Hematopoietic multipotent progenitor cell treated with erythropoietin and hydrocortisone succinate and interleukin-3 and kit ligand, for 15 days (in vitro differentiated cells): ENCODE measurements around the gene EMC10.
"Not testable (repeated sequence)": the region's sequence is repeated elsewhere in the genome, so short reads cannot be mapped to it uniquely, and the experiment has no call there.

Experiments
- DNase-seq: peaks from one replicate; pipeline ENCODE4 v3.0.0-alpha.2; 2015; ENCODE audit warnings: low spot score

EMC10 gene

DNA sequence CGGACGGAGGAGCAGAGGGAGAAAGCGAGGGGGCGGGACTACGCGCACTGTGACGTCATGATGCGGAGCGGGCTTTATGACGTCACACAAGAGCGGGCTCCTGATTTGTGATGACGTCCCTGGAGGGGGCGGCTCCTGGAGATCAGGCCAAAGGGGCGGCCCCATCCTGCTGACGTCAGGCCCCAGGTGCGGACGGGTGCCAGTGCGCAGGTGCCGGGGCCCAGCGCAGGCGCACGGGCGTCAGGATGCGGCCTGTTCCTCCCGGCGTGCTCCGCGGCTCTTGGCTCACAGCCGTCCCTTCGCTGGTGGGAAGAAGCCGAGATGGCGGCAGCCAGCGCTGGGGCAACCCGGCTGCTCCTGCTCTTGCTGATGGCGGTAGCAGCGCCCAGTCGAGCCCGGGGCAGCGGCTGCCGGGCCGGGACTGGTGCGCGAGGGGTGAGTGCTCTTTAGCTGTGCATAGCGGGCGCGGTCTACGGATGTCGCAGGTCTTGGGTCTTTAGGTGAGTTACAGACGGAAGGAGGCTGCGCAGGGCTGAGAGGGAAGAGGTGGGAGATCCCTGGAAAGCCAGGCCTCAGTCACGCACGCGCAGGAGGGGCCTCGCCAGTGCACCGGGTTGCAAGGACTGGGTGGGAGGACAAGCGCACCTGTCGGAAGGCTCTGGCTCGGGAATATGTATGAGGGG is at the start of gene EMC10, which contains the start of gene GARIN5A:
Gene EMC10, plus strand, starts transcription at position 284 of the 683 bp plus-strand sequence. Its CDS starts 38 bp downstream, at position 322.
Gene GARIN5A, minus strand, starts transcription at position 625 of the 683 bp plus-strand sequence. Its CDS starts 460 bp downstream, at position 165.
- peak; percentile 78 for DNase-seq

DNA sequence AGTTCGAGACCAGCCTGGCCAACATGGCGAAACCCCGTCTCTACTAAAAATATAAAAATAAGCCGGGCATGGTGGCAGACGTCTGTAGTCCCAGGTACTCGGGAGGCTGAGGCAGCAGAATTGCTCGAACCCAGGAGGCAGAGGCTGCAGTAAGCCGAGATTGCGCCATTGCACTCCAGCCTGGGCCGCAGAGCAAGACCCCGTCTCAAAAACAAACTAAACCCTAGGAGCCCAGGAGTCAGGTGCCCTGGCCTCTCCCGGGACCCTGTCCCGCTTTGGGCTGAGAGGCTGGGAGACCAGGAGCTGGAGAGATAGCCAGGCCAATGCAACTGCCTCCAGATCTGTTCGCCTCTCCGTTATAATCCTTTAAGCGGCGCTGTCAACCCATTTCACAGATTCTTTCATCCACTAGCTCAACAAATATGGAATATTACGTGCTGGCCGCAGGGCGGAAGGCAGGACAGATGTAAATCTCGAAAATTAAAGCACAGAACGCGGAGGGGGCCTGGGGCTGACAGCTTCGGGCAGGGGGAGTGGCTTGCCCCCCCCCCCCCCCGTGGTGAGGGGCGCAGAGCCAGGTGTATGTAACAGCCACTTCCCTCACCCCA is 48.9 kb upstream of the EMC10 start:
- no peak for DNase-seq

DNA sequence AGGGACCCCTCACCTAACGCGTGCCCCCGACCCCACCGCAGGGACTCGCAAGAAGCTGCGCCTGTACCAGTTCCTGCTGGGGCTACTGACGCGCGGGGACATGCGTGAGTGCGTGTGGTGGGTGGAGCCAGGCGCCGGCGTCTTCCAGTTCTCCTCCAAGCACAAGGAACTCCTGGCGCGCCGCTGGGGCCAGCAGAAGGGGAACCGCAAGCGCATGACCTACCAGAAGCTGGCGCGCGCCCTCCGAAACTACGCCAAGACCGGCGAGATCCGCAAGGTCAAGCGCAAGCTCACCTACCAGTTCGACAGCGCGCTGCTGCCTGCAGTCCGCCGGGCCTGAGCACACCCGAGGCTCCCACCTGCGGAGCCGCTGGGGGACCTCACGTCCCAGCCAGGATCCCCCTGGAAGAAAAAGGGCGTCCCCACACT is 48.3 kb upstream of the EMC10 start:
- no peak for DNase-seq

- no peak for DNase-seq
These were observed 47.4 kb upstream of the EMC10 start for GRCh38 chr19:50428772-50429463.

DNA sequence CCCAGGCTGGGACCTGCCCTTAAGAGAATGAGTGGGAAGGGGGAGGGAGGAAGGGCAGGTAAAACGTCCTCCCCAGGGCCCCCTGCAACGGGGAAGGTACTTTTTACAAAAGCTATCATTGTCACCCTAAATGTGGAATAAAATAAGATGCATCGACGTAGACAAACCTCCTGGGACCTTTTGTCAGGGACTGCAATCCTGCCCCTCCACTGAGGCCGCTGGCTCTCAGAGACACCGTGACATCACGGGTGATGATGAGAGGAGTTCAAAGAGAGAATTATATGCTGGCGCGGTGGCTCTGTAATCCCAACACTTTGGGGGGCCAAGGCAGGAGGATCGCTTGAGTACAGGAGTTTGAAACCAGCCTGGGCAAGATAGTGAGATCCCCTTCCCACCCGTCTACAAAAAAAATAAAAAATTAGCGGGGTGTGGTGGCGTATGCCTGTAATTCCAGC is 45.4 kb upstream of the EMC10 start:
- DNase-seq: no peak

DNA sequence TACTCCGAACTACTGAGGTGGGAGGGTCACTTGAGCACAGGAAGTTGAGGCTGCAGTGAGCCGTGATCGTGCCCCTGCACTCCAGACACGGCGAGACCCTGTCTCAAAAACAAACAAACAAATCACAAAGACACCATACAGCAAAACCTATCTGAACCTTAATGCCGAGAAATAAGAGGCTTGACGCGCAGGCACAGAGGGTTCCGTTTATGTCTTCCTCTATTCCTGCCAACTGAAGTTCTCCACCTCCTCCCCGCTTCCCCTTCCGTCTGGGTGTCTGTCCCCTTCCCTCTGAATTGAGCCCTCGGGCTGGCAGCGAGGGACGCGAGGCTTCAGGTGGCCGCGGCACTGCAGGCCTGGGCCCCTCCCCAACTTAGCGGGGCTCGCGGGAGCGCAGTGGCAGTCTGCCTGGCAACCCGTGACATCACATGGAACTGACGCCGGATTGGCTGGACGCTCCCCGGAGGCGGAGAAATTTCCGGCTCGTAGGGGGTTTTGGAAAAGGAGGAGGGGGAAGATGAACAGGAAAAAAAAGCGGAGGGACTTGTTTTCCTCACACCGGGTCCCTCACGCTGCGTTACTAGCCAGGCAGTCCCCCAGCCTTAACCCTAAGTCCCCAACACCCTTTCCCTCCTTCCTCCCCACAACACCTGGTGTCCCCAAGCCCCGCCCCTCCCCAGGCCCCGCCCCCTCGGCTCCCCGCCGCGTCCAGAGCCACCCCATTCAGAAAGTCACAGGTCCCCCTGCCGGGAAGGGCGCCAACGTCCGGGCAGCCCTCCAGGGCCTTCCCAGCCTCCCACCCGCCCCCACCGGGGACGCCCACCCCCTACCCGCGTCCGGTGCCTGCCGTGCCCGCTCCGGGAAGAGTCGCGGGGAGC is 44.7 kb upstream of the EMC10 start:
- peak; percentile 83 for DNase-seq

- DNase-seq: no peak
These were observed 43.9 kb upstream of the EMC10 start, which contains the start of gene MYBPC2 for GRCh38 chr19:50432221-50433028. TSS of gene MYBPC2 (plus strand) at chr19:50432892. CDS start at chr19:50432954, 62 bp downstream.

DNA sequence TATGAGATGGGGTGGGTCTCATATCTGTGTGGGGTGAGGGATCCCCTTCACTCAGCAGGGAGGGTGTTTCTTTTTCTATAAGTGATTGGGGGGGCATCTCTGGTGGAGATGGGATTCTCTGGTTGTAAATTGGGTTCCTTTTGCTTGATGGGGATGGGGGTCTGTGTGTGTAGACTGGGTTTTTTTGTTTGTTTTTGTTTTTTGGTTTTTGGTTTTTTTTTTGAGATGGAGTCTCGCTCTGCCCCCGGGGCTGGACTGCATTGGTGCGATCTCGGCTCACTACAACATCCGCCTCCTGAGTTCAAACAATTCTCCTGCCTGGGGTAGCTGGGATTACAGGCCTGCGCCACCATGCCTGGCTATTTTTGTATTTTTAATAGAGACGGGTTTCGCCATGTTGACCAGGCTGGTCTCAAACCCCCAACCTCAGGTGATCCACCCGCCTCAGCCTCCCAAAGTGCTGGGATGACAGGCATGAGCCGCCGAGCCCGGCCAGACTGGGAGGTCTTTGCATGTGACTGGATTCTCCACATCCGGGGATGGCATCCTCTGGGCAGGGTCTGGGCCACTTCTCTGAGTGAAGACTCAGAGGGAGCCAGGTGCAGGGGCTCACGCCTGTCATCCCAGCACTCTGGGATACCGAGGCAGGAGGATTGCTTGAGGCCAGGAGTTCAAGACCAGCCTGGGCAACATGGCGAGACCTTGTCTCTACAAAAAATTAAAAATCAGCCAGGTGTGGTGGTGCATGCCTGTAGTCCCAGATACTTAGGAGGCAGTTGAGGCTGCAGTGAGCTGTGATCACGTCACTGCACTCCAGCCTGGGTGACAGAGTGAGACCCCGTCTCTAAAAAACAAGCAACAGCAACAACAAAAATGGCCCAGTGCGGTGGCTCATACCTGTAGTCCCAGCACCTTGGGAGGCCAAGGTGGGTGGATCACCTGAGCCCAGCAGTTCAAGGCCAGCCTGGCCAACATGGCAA is 42.8 kb upstream of the EMC10 start:
- no peak for DNase-seq

GRCh38 chr19:50434525-50434924 is 41.8 kb upstream of the EMC10 start:
- no peak for DNase-seq

DNA sequence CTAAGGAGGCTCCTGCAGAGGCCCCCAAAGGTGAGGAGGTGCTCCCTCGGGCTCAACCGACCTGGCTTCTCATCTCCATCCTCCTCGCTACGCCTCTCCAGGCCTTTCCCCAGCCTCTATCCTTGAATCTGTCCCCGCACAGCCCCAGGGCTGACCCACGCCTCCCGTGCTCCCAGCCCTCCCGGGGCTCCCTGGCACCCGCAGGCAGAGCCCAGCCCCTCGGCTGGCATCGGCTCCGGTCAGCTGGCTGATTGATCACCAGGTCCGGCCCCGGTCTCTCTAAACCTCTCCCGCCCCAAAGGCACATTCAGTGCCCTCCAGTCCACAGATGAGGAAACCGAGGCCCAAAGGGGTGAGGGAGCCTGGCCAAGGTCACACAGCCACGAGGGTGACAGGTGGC is 41.1 kb upstream of the EMC10 start:
- no peak for DNase-seq

GRCh38 chr19:50435627-50436026 is 40.7 kb upstream of the EMC10 start:
- DNase-seq: no peak

- no peak for DNase-seq
These were observed 38.4 kb upstream of the EMC10 start for GRCh38 chr19:50437862-50438449.

DNA sequence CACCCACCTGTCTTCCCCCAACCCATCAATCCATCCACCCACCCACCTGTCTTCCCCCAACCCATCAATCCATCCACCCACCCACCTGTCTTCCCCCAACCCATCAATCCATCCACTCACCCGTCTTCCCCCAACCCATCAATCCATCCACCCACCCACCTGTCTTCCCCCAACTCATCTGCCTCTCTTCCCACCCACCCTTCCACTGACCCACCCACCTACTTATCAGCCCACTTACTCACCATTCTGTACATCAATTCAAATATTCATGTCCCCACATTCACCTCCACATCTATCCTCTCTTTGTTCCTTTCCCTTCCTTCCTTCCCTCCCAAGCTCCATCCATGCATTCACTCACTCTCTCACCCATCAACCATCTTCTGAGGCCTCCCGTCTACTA is 37.2 kb upstream of the EMC10 start:
- not testable (repeated sequence) for DNase-seq

- DNase-seq: no peak
These were observed 32.2 kb upstream of the EMC10 start for GRCh38 chr19:50444059-50444458.

GRCh38 chr19:50447053-50447452 is 29.3 kb upstream of the EMC10 start:
- no peak for DNase-seq

DNA sequence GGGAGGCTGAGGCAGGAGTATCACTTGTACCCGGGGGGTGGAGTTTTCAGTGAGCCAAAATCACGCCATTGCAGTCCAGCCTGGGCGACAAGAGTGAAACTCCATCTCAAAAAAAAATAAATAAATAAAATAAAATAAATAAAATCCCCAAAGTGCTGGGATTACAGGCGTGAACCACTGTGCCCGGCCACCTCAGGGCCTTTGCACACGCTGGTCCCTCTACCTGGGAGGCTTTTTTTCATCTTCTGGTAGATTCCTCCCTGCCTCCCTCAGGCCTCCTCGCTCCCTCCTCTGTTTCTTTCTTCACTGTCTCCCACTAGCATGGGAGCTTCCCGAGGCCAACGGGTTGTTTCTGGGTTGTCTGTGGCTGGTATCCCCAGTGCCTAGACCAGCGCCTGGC is 28.6 kb upstream of the EMC10 start:
- no peak for DNase-seq

GRCh38 chr19:50449236-50449899 is 26.9 kb upstream of the EMC10 start:
- no peak for DNase-seq

GRCh38 chr19:50450369-50451222 is 25.7 kb upstream of the EMC10 start:
- DNase-seq: no peak
